Measurements from ENCODE around the gene DBN1. TPM values are rescaled to one million over a fixed set of nuclear protein-coding genes. Genes with fewer than 3 reads are reported as not detected.
"Not testable (repeated sequence)": the region's sequence is repeated elsewhere in the genome, so short reads cannot be mapped to it uniquely, and the experiment has no call there.

DBN1 gene
- total RNA-seq, 1 donor from 2014 or later, result 112 TPM

GRCh38 chr5:177491429-177491945, 18.1 kb upstream of the DBN1 start:
- DNase-seq (ENCODE audit: low read depth in 2 of 2), result peak; percentile 70 to 74

- no peak for DNase-seq (ENCODE audit: low read depth in 2 of 2)
Measured at GRCh38 chr5:177490992-177491391, 17.6 kb upstream of the DBN1 start.

GRCh38 chr5:177490311-177490991, 17.0 kb upstream of the DBN1 start:
- no peak for DNase-seq (ENCODE audit: low read depth in 2 of 2)

- DNase-seq (ENCODE audit: low read depth in 2 of 2), result peak in 1 of 2 donors; percentile 57
Measured at GRCh38 chr5:177489119-177489716, 15.8 kb upstream of the DBN1 start.

GRCh38 chr5:177487975-177488374, 14.5 kb upstream of the DBN1 start:
- DNase-seq (ENCODE audit: low read depth in 2 of 2), result no peak

- DNase-seq (ENCODE audit: low read depth in 2 of 2), result no peak
Measured at GRCh38 chr5:177487144-177487543, 13.7 kb upstream of the DBN1 start.

GRCh38 chr5:177486256-177486655, 12.8 kb upstream of the DBN1 start:
- DNase-seq (ENCODE audit: low read depth in 2 of 2), result no peak

- DNase-seq (ENCODE audit: low read depth in 2 of 2), result not testable (repeated sequence)
Measured at GRCh38 chr5:177485753-177486152, 12.3 kb upstream of the DBN1 start.

GRCh38 chr5:177484902-177485549, 11.6 kb upstream of the DBN1 start:
- DNase-seq (ENCODE audit: low read depth in 2 of 2), result no peak

- no peak for DNase-seq (ENCODE audit: low read depth in 2 of 2)
Measured at GRCh38 chr5:177483994-177484901, 10.8 kb upstream of the DBN1 start.

- no peak for DNase-seq (ENCODE audit: low read depth in 2 of 2)
Measured at GRCh38 chr5:177483042-177483441, 9.6 kb upstream of the DBN1 start.

- DNase-seq (ENCODE audit: low read depth in 2 of 2), result no peak
Measured at GRCh38 chr5:177482359-177482795, 8.9 kb upstream of the DBN1 start.

GRCh38 chr5:177479774-177480173, 6.3 kb upstream of the DBN1 start:
- peak in 1 of 2 donors; percentile 58 for DNase-seq (ENCODE audit: low read depth in 2 of 2)

- no peak for DNase-seq (ENCODE audit: low read depth in 2 of 2)
Measured at GRCh38 chr5:177478711-177479646, 5.5 kb upstream of the DBN1 start.

GRCh38 chr5:177477701-177478477, 4.5 kb upstream of the DBN1 start:
- no peak for DNase-seq (ENCODE audit: low read depth in 2 of 2)

GRCh38 chr5:177476531-177477233, 3.2 kb upstream of the DBN1 start:
- DNase-seq (ENCODE audit: low read depth in 2 of 2), result peak in 1 of 2 donors; percentile 91

- no peak for DNase-seq (ENCODE audit: low read depth in 2 of 2)
Measured at GRCh38 chr5:177475563-177476427, 2.4 kb upstream of the DBN1 start.
